ENCODE measurements around the gene FBXO17. TPM values are rescaled to one million over a fixed set of nuclear protein-coding genes. Genes with fewer than 3 reads are reported as not detected.

Gene FBXO17
- total and polyA plus RNA-seq, 2 of the 13 experiments (the other 11 are each of a cell fraction or from before 2014, with no cell fraction given) = 22.1 to 58.7 TPM

- CTCF ChIA-PET (ENCODE audit: low intra/inter-chr PET ratio, low total read pairs) = no interaction called here
- in situ Hi-C loops (cut with HindIII; ENCODE audit: extremely low pct_ligation_motif_present, low pct_unique_long_range_greater_than_20kb) (no loop called here), intact Hi-C loops (cut with micrococcal nuclease; ENCODE audit: unreplicated experiment) (no loop called here)
- DNase-seq (ENCODE audit: low spot score) (peak; percentile 73), ATAC-seq (peak; percentile 61), FAIRE-seq (peak; percentile 76)
- Histone ChIP-seq H2AFZ (ENCODE audit: low read length) (no peak overlapping the region), H3K4me2 (ENCODE audit: low read depth, low read length) (peak overlapping the region; percentile 82), H3K4me1 (ENCODE audit: insufficient read depth, low read length) (peaks cover 44% of the 10 kb centered on the region), H3K27ac (ENCODE audit: extremely low read length, insufficient read depth, low read length) (no peak overlapping the region), H3K4me3 (replicated peaks in 1 of 3; ENCODE audit: insufficient read depth in 1 of 3, low read depth in 2 of 3, low read length in 3 of 3) (peak overlapping the region in 1 of 3 experiments; percentile 54; a peak in 2 of 6 replicates), H3K9ac (ENCODE audit: insufficient read depth, low read depth, low read length) (peak overlapping the region; percentile 10; the same call in 1 of the 2 replicates), H3K27me3 (ENCODE audit: control insufficient read depth in 1 of 2, insufficient read depth in 2 of 2, low read length in 2 of 2) (no peaks in the 10 kb centered on the region), H3K79me2 (ENCODE audit: insufficient read depth, low read length) (no peaks in the 10 kb centered on the region), H4K20me1 (ENCODE audit: insufficient read depth, low read length) (no peaks in the 10 kb centered on the region), H3K36me3 (replicated peaks in 1 of 2; ENCODE audit: control insufficient read depth in 1 of 2, insufficient read depth in 2 of 2, low read length in 2 of 2) (no peaks in the 10 kb centered on the region), H3K9me3 (ENCODE audit: low read length) (no peaks in the 10 kb centered on the region)
- WGBS (ENCODE audit: low lambda C conversion rate) = 17% methylated on average over 5 of the region's 10 CpGs
- BruUV-seq (replicated peaks) = no TSS peak
- POLR2A ChIA-PET = interaction anchor here (0.6 to 1.0 kb wide), 2 partner anchors 50 to 103 kb away, joined by 3 to 4 read pairs; no protein-coding TSS in a partner anchor
- 0 out of 2 replicates have a peak, but pooled peaks have one; percentile 24 for TF ChIP-seq ZNF414 (CRISPR knock-in tag; IDR thresholded peaks at IDR 0.05)
- TF ChIP-seq ZNF18 (CRISPR knock-in tag; IDR thresholded peaks at IDR 0.05; ENCODE audit: insufficient replicate concordance) = no peak
- 0 out of 2 replicates have a peak, but pooled peaks have one; percentile 30 for TF ChIP-seq TFAP4 (IDR thresholded peaks at IDR 0.05; ENCODE audit: borderline replicate concordance, low read depth)
- 0 out of 2 replicates have a peak, but pooled peaks have one; percentile 30 for TF ChIP-seq ZBTB37 (CRISPR knock-in tag; IDR thresholded peaks at IDR 0.05)
- TF ChIP-seq FOXA3 (CRISPR knock-in tag; IDR thresholded peaks at IDR 0.05) = 0 out of 2 replicates have a peak, but pooled peaks have one; percentile 24
- TF ChIP-seq ZFP90 (CRISPR knock-in tag; IDR thresholded peaks at IDR 0.05; ENCODE audit: borderline replicate concordance) = peak; percentile 45; the same call in 1 of the 2 replicates
- 0 out of 4 replicates have a peak, but pooled peaks have one; percentile 38 to 54 for TF ChIP-seq HMGXB4 (CRISPR knock-in tag; IDR thresholded peaks at IDR 0.05; ENCODE audit: borderline replicate concordance in 1 of 2, low read depth in 1 of 2)
- TF ChIP-seq ZNF292 (CRISPR knock-in tag; IDR thresholded peaks at IDR 0.05; ENCODE audit: borderline replicate concordance, low read depth) = 0 out of 2 replicates have a peak, but pooled peaks have one; percentile 31
- TF ChIP-seq MTA1 (CRISPR knock-in tag; IDR thresholded peaks at IDR 0.05; ENCODE audit: borderline replicate concordance) = peak; percentile 82; the same call in 1 of the 2 replicates
- TF ChIP-seq ISX (CRISPR knock-in tag; conservative IDR thresholded peaks at IDR 0.05) = no peak
- TF ChIP-seq MTF1 (CRISPR knock-in tag; IDR thresholded peaks at IDR 0.05) = no peak
- TF ChIP-seq PATZ1 (CRISPR knock-in tag; IDR thresholded peaks at IDR 0.05) = 0 out of 2 replicates have a peak, but pooled peaks have one; percentile 10
Observed at GRCh38 chr19:38980583-38981374, 5.2 kb upstream of the FBXO17 start.
